MCF 10A (cell line): ENCODE results near the gene B4GALNT3. TPM values are rescaled to one million over a fixed set of nuclear protein-coding genes. Genes with fewer than 3 reads are reported as not detected.

Experiments used
- BruUV-seq: library from RNA; stranded (reverse); fragments of 400-500 nt; replicated peaks from 2 replicates; lab custom pipeline; 2021; lab: Mats Ljungman, UMichigan
- CTCF ChIA-PET: fragments of 300-600 bp; sonication (Branson Sonifier 250); formaldehyde crosslinking; extraction: SDS; loops from one replicate; lab custom pipeline; 2021; ENCODE audit warnings: antibody characterized with exemption, inconsistent platforms; lab: Yijun Ruan, JAX
- POLR2A ChIA-PET: fragments of 300-600, 350-650 bp; sonication (Branson Sonifier 250); formaldehyde crosslinking; extraction: SDS; loops from one replicate; lab custom pipeline; 2020; ENCODE audit warnings: antibody characterized with exemption, inconsistent platforms; lab: Yijun Ruan, JAX
- DNase-seq: peaks from one replicate; pipeline ENCODE4 v3.0.0-alpha.2; 2018; ENCODE audit not compliant: unreplicated experiment
- H3K27ac Mint-ChIP-seq: one replicate; pipeline ENCODE4 v1.8.0; 2022; ENCODE audit warnings: mild to moderate bottlenecking, low read depth, mixed read lengths; ENCODE audit not compliant: unreplicated experiment
- H3K27me3 Mint-ChIP-seq: one replicate; pipeline ENCODE4 v1.8.0; 2022; ENCODE audit warnings: mixed read lengths; ENCODE audit not compliant: insufficient read depth, unreplicated experiment
- H3K36me3 Mint-ChIP-seq: one replicate; pipeline ENCODE4 v1.8.0; 2022; ENCODE audit warnings: mild to moderate bottlenecking, moderate library complexity, mixed read lengths; ENCODE audit not compliant: insufficient read depth, unreplicated experiment
- H3K4me1 Mint-ChIP-seq: one replicate; pipeline ENCODE4 v1.8.0; 2022; ENCODE audit warnings: mixed read lengths; ENCODE audit not compliant: insufficient read depth, unreplicated experiment
- H3K4me3 Mint-ChIP-seq: one replicate; pipeline ENCODE4 v1.8.0; 2022; ENCODE audit warnings: mild to moderate bottlenecking, moderate library complexity, mixed read lengths; ENCODE audit not compliant: unreplicated experiment
- H3K9me3 Mint-ChIP-seq: one replicate; pipeline ENCODE4 v1.8.0; 2022; ENCODE audit warnings: mixed read lengths; ENCODE audit not compliant: unreplicated experiment
- CTCF ChIP-seq: fragments of 200-600 bp; IDR thresholded peaks from one replicate; pipeline ENCODE4 v1.8.0; 2022; ENCODE audit warnings: antibody characterized with exemption, mild to moderate bottlenecking; ENCODE audit not compliant: unreplicated experiment
- intact Hi-C: fragments of 100-400 bp; cut with micrococcal nuclease; formaldehyde crosslinking; loops from 2 replicates; pipeline ENCODE4 v1.14.1; 2022
- total RNA-seq: library from RNA; stranded (reverse); gene quantifications from 2 replicates; pipeline ENCODE4 v1.2.3, GENCODE V29; 2022

B4GALNT3 gene
- total RNA-seq, 1 experiment from 2014 or later = 0.68 TPM

DNA sequence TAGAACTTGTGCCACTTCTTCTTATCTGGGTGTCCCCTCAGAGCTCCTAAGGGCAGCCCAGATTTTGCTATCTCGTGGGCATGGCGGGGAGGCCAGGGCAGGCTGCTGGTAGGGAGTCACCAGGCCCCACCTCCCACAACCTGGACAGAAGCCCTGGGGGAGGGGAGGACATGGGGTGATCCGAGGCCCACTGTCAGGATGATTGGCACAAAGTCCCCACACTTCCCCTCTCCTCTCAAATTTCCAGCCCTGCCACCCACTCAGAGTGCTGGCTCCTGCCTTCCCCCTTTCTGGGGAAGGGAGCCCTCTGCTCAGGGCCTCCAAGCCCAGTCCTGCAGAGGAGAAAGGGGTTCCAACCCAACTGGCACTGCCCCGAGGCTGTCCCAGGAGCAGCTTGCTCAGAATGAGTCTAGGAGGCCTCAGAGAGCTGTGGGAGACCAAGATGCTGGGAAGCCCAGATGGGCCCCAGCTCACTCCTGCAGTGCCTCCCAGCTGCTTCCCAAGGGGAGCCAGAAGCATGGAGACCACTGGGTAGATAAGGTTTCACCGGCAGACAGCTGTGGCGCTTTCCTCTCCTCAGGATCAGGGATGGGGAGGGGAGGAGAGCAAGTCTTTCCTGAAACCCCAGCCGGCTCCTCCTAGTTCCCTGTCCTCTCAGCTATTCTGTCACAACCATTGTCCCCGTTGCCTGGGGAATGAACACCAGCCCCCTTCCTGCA, 82.8 kb downstream of the B4GALNT3 start:
- intact Hi-C loops = no loop called here
- DNase-seq = no peak
- peaks cover 8% of the 10 kb centered on the region for H3K4me1 Mint-ChIP-seq
- no peaks in the 10 kb centered on the region for H3K36me3 Mint-ChIP-seq
- BruUV-seq = no TSS peak
- no peak overlapping the region for H3K27ac Mint-ChIP-seq
- CTCF ChIA-PET = interaction anchor here (0.6 to 4.0 kb wide), 5 partner anchors 11 to 99 kb away, joined by 3 to 63 read pairs (median 3); no protein-coding TSS in a partner anchor
- TF ChIP-seq CTCF = no peak
- POLR2A ChIA-PET = interaction anchor here (0.7 to 0.8 kb wide), 2 partner anchors 100 to 371 kb away, joined by 3 to 4 read pairs; no protein-coding TSS in a partner anchor
- peaks cover 36% of the 10 kb centered on the region for H3K27me3 Mint-ChIP-seq
- H3K4me3 Mint-ChIP-seq = no peak overlapping the region
- H3K9me3 Mint-ChIP-seq = no peaks in the 10 kb centered on the region

- peaks cover 41% of the 10 kb centered on the region for H3K27me3 Mint-ChIP-seq
- no peak for TF ChIP-seq CTCF
- intact Hi-C loops = no loop called here
- no peak overlapping the region for H3K4me3 Mint-ChIP-seq
- no peak overlapping the region for H3K27ac Mint-ChIP-seq
- no TSS peak for BruUV-seq
- no peaks in the 10 kb centered on the region for H3K36me3 Mint-ChIP-seq
- DNase-seq = no peak
- ChIA-PET POLR2A (interaction anchor here (0.7 to 2.0 kb wide), 3 partner anchors 100 to 371 kb away, joined by 3 to 6 read pairs (median 4); no protein-coding TSS in a partner anchor), CTCF (interaction anchor here (0.6 to 4.0 kb wide), 6 partner anchors 11 to 495 kb away, joined by 3 to 63 read pairs (median 3); partner anchors contain the start of gene CCDC77)
- H3K4me1 Mint-ChIP-seq = peaks cover 8% of the 10 kb centered on the region
- no peaks in the 10 kb centered on the region for H3K9me3 Mint-ChIP-seq
Measured at GRCh38 chr12:543114-543451, 83.3 kb downstream of the B4GALNT3 start.

DNA sequence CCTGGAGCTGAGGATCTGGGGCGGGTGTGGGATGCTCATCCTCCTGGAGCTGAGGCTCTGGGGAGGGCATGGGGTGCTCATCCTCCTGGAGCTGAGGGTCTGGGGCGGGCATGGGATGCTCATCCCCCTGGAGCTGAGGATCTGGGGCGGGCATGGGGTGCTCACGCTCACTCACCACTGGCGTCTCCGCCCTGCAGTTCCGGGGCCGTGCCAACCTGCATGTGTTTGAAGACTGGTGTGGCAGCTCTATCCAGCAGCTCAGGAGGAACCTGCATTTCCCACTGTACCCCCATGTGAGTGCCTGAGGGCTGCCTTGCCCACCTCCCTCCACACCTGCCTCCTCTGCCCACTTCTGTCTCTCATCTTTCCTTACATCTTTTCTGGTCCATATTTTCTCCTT, 84.4 kb downstream of the B4GALNT3 start:
- H3K4me3 Mint-ChIP-seq = no peak overlapping the region
- DNase-seq = no peak
- ChIA-PET CTCF (interaction anchor here (0.7 to 4.0 kb wide), 9 partner anchors 24 to 143 kb away, joined by 3 to 63 read pairs (median 3); partner anchors contain the start of gene CCDC77), POLR2A (interaction anchor here (0.8 to 2.0 kb wide), 2 partner anchors 11 to 102 kb away, joined by 3 to 6 read pairs; no protein-coding TSS in a partner anchor)
- H3K27me3 Mint-ChIP-seq = peaks cover 42% of the 10 kb centered on the region
- no peaks in the 10 kb centered on the region for H3K9me3 Mint-ChIP-seq
- peaks cover 3% of the 10 kb centered on the region for H3K4me1 Mint-ChIP-seq
- no TSS peak for BruUV-seq
- intact Hi-C loops = no loop called here
- TF ChIP-seq CTCF = no peak
- H3K36me3 Mint-ChIP-seq = no peaks in the 10 kb centered on the region
- no peak overlapping the region for H3K27ac Mint-ChIP-seq

DNA sequence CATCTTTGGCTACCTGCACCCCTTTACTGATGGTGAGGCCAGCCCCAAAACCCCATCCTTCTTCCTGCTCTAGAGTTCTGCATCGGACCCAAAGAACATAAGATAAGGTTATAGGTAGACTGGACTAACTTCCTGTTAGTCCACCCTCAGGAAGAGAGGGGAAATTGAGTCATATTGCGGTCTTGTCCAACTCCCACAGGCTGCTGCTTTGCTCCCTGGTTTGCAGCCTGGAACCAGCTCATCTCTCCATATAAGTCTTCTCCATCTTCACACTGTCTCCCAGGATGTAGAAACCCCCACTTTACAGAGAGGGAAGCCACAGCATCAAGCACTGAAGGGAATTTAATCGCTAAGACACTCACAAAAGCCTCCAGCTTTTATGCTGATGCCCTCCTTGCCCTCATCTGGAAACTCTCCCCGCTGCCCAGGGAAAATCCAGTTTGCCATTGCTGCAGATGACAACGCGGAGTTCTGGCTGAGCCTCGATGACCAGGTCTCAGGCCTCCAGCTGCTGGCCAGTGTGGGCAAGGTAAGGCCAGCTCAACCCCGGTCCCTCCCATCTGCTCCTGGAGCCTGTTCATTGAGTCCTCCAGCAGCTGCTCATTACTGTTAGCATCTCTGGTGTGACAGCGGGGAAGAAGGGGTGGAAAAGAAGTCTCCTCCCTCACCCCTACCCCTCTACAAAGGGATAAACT, 85.3 kb downstream of the B4GALNT3 start:
- ChIA-PET CTCF (interaction anchor here (0.7 to 4.0 kb wide), 13 partner anchors 8 to 120 kb away, joined by 3 to 63 read pairs (median 5); no protein-coding TSS in a partner anchor), POLR2A (interaction anchor here (2.0 kb wide), 1 partner anchor 103 kb away, joined by 6 read pairs; no protein-coding TSS in a partner anchor)
- intact Hi-C loops = loop anchor here (5.0 kb wide), 1 partner anchor 88 kb away; the partner anchor contains the start of gene B4GALNT3
- H3K36me3 Mint-ChIP-seq = no peaks in the 10 kb centered on the region
- no peaks in the 10 kb centered on the region for H3K9me3 Mint-ChIP-seq
- no peak overlapping the region for H3K4me3 Mint-ChIP-seq
- no peak for TF ChIP-seq CTCF
- no TSS peak for BruUV-seq
- H3K27me3 Mint-ChIP-seq = peaks cover 42% of the 10 kb centered on the region
- no peaks in the 10 kb centered on the region for H3K4me1 Mint-ChIP-seq
- H3K27ac Mint-ChIP-seq = no peak overlapping the region
- DNase-seq = no peak
